ENCODE results near the gene SFMBT2.
"Not testable (repeated sequence)": the region's sequence is repeated elsewhere in the genome, so short reads cannot be mapped to it uniquely, and the experiment has no call there.

Gene SFMBT2

GRCh38 chr10:7188456-7189050, 222.3 kb downstream of the SFMBT2 start:
- Histone ChIP-seq H3K36me3 (ENCODE audit: control insufficient read depth, insufficient read depth, low read length) (no peaks in the 10 kb centered on the region), H3K4me1 (ENCODE audit: control insufficient read depth, insufficient read depth, low read length) (no peaks in the 10 kb centered on the region), H3K9ac (ENCODE audit: low read length) (no peak overlapping the region), H3K27me3 (ENCODE audit: control insufficient read depth, insufficient read depth, low read length) (no peaks in the 10 kb centered on the region), H3K4me3 (ENCODE audit: low read length) (no peak overlapping the region), H3K9me3 (ENCODE audit: control insufficient read depth, low read length) (no peaks in the 10 kb centered on the region)

- H3K27me3 ChIP-seq (ENCODE audit: control insufficient read depth, insufficient read depth, low read length) = no peaks in the 10 kb centered on the region
- no peaks in the 10 kb centered on the region for H3K4me1 ChIP-seq (ENCODE audit: control insufficient read depth, insufficient read depth, low read length)
- H3K9ac ChIP-seq (ENCODE audit: low read length) = no peak overlapping the region
- no peaks in the 10 kb centered on the region for H3K9me3 ChIP-seq (ENCODE audit: control insufficient read depth, low read length)
- H3K36me3 ChIP-seq (ENCODE audit: control insufficient read depth, insufficient read depth, low read length) = no peaks in the 10 kb centered on the region
- no peak overlapping the region for H3K4me3 ChIP-seq (ENCODE audit: low read length)
Observed at GRCh38 chr10:7186387-7187018, 224.3 kb downstream of the SFMBT2 start.

GRCh38 chr10:7185367-7185690, 225.5 kb downstream of the SFMBT2 start:
- no peak overlapping the region for H3K9ac ChIP-seq (ENCODE audit: low read length)
- H3K4me1 ChIP-seq (ENCODE audit: control insufficient read depth, insufficient read depth, low read length) = no peaks in the 10 kb centered on the region
- no peaks in the 10 kb centered on the region for H3K27me3 ChIP-seq (ENCODE audit: control insufficient read depth, insufficient read depth, low read length)
- H3K36me3 ChIP-seq (ENCODE audit: control insufficient read depth, insufficient read depth, low read length) = no peaks in the 10 kb centered on the region
- H3K4me3 ChIP-seq (ENCODE audit: low read length) = no peak overlapping the region
- no peaks in the 10 kb centered on the region for H3K9me3 ChIP-seq (ENCODE audit: control insufficient read depth, low read length)

GRCh38 chr10:7184660-7185366, 226.0 kb downstream of the SFMBT2 start:
- no peaks in the 10 kb centered on the region for H3K36me3 ChIP-seq (ENCODE audit: control insufficient read depth, insufficient read depth, low read length)
- H3K27me3 ChIP-seq (ENCODE audit: control insufficient read depth, insufficient read depth, low read length) = no peaks in the 10 kb centered on the region
- no peak overlapping the region for H3K4me3 ChIP-seq (ENCODE audit: low read length)
- H3K4me1 ChIP-seq (ENCODE audit: control insufficient read depth, insufficient read depth, low read length) = no peaks in the 10 kb centered on the region
- no peaks in the 10 kb centered on the region for H3K9me3 ChIP-seq (ENCODE audit: control insufficient read depth, low read length)
- H3K9ac ChIP-seq (ENCODE audit: low read length) = no peak overlapping the region

- H3K27me3 ChIP-seq (ENCODE audit: control insufficient read depth, insufficient read depth, low read length) = not testable (repeated sequence)
Observed at GRCh38 chr10:7184116-7184515, 226.7 kb downstream of the SFMBT2 start.

GRCh38 chr10:7182327-7182726, 228.5 kb downstream of the SFMBT2 start:
- H3K9me3 ChIP-seq (ENCODE audit: control insufficient read depth, low read length); H3K9ac ChIP-seq (ENCODE audit: low read length); H3K27me3 ChIP-seq (ENCODE audit: control insufficient read depth, insufficient read depth, low read length); H3K4me1 ChIP-seq (ENCODE audit: control insufficient read depth, insufficient read depth, low read length); H3K36me3 ChIP-seq (ENCODE audit: control insufficient read depth, insufficient read depth, low read length); H3K4me3 ChIP-seq (ENCODE audit: low read length): not testable (repeated sequence)

More at GRCh38 chr10:7184116-7184515, 226.7 kb downstream of the SFMBT2 start:
- not testable (repeated sequence) for H3K4me1 ChIP-seq (ENCODE audit: control insufficient read depth, insufficient read depth, low read length); H3K9ac ChIP-seq (ENCODE audit: low read length); H3K36me3 ChIP-seq (ENCODE audit: control insufficient read depth, insufficient read depth, low read length); H3K4me3 ChIP-seq (ENCODE audit: low read length); H3K9me3 ChIP-seq (ENCODE audit: control insufficient read depth, low read length)

- no peaks in the 10 kb centered on the region for H3K36me3 ChIP-seq (ENCODE audit: control insufficient read depth, insufficient read depth, low read length)
- no peak overlapping the region for H3K4me3 ChIP-seq (ENCODE audit: low read length)
- H3K9ac ChIP-seq (ENCODE audit: low read length) = no peak overlapping the region
- H3K9me3 ChIP-seq (ENCODE audit: control insufficient read depth, low read length) = no peaks in the 10 kb centered on the region
- H3K4me1 ChIP-seq (ENCODE audit: control insufficient read depth, insufficient read depth, low read length) = no peaks in the 10 kb centered on the region
- no peaks in the 10 kb centered on the region for H3K27me3 ChIP-seq (ENCODE audit: control insufficient read depth, insufficient read depth, low read length)
Observed at GRCh38 chr10:7181420-7181819, 229.4 kb downstream of the SFMBT2 start.

- Histone ChIP-seq H3K9ac (ENCODE audit: low read length) (no peak overlapping the region), H3K4me1 (ENCODE audit: control insufficient read depth, insufficient read depth, low read length) (no peaks in the 10 kb centered on the region), H3K4me3 (ENCODE audit: low read length) (no peak overlapping the region), H3K9me3 (ENCODE audit: control insufficient read depth, low read length) (no peaks in the 10 kb centered on the region), H3K27me3 (ENCODE audit: control insufficient read depth, insufficient read depth, low read length) (no peaks in the 10 kb centered on the region), H3K36me3 (ENCODE audit: control insufficient read depth, insufficient read depth, low read length) (no peaks in the 10 kb centered on the region)
Observed at GRCh38 chr10:7179536-7179935, 231.3 kb downstream of the SFMBT2 start.

GRCh38 chr10:7173948-7174347, 236.9 kb downstream of the SFMBT2 start:
- Histone ChIP-seq H3K27me3 (ENCODE audit: control insufficient read depth, insufficient read depth, low read length) (no peaks in the 10 kb centered on the region), H3K4me1 (ENCODE audit: control insufficient read depth, insufficient read depth, low read length) (no peaks in the 10 kb centered on the region), H3K36me3 (ENCODE audit: control insufficient read depth, insufficient read depth, low read length) (no peaks in the 10 kb centered on the region), H3K9ac (ENCODE audit: low read length) (no peak overlapping the region), H3K4me3 (ENCODE audit: low read length) (no peak overlapping the region), H3K9me3 (ENCODE audit: control insufficient read depth, low read length) (no peaks in the 10 kb centered on the region)

GRCh38 chr10:7171825-7172224, 239.0 kb downstream of the SFMBT2 start:
- no peaks in the 10 kb centered on the region for H3K27me3 ChIP-seq (ENCODE audit: control insufficient read depth, insufficient read depth, low read length)
- H3K9me3 ChIP-seq (ENCODE audit: control insufficient read depth, low read length) = no peaks in the 10 kb centered on the region
- no peak overlapping the region for H3K4me3 ChIP-seq (ENCODE audit: low read length)
- H3K9ac ChIP-seq (ENCODE audit: low read length) = no peak overlapping the region
- H3K4me1 ChIP-seq (ENCODE audit: control insufficient read depth, insufficient read depth, low read length) = no peaks in the 10 kb centered on the region
- H3K36me3 ChIP-seq (ENCODE audit: control insufficient read depth, insufficient read depth, low read length) = no peaks in the 10 kb centered on the region

GRCh38 chr10:7170626-7171322, 240.1 kb downstream of the SFMBT2 start:
- Histone ChIP-seq H3K9ac (ENCODE audit: low read length) (no peak overlapping the region), H3K36me3 (ENCODE audit: control insufficient read depth, insufficient read depth, low read length) (no peaks in the 10 kb centered on the region), H3K4me1 (ENCODE audit: control insufficient read depth, insufficient read depth, low read length) (no peaks in the 10 kb centered on the region), H3K4me3 (ENCODE audit: low read length) (no peak overlapping the region), H3K27me3 (ENCODE audit: control insufficient read depth, insufficient read depth, low read length) (no peaks in the 10 kb centered on the region), H3K9me3 (ENCODE audit: control insufficient read depth, low read length) (no peaks in the 10 kb centered on the region)

GRCh38 chr10:7168414-7168813, 242.4 kb downstream of the SFMBT2 start:
- Histone ChIP-seq H3K9me3 (ENCODE audit: control insufficient read depth, low read length) (no peaks in the 10 kb centered on the region), H3K27me3 (ENCODE audit: control insufficient read depth, insufficient read depth, low read length) (no peaks in the 10 kb centered on the region), H3K36me3 (ENCODE audit: control insufficient read depth, insufficient read depth, low read length) (no peaks in the 10 kb centered on the region), H3K9ac (ENCODE audit: low read length) (no peak overlapping the region), H3K4me1 (ENCODE audit: control insufficient read depth, insufficient read depth, low read length) (no peaks in the 10 kb centered on the region), H3K4me3 (ENCODE audit: low read length) (no peak overlapping the region)

Measured in mucosa of stomach (tissue), 1 donor.